Measurements from ENCODE around the gene COMMD10. TPM values are rescaled to one million over a fixed set of nuclear protein-coding genes. Genes with fewer than 3 reads are reported as not detected.

COMMD10 gene
- total and polyA plus RNA-seq, 2 of the 4 experiments (the other 2 are of a cell fraction): 12.8 to 20.4 TPM

- ATAC-seq (ENCODE audit: low read depth) (no peak), DNase-seq (no peak)
- H3K27me3 ChIP-seq (ENCODE audit: control insufficient read depth, insufficient read depth, low read length): peaks cover 19% of the 10 kb centered on the region
- H2BK120ac ChIP-seq (ENCODE audit: low read depth, low read length): no peak overlapping the region
- no peaks in the 10 kb centered on the region for H3K4me1 ChIP-seq (ENCODE audit: control insufficient read depth, insufficient read depth, low read length)
- H2AK5ac ChIP-seq (ENCODE audit: low read depth, low read length): no peak overlapping the region
- H3K36me3 ChIP-seq (ENCODE audit: control insufficient read depth, insufficient read depth, low read length): no peaks in the 10 kb centered on the region
- H4K5ac ChIP-seq (ENCODE audit: low read depth, low read length): no peak overlapping the region
- H3K4me2 ChIP-seq (ENCODE audit: low read depth, low read length): no peak overlapping the region
- CTCF ChIA-PET: no interaction called here
- H4K20me1 ChIP-seq (ENCODE audit: insufficient read depth, low read length): no peaks in the 10 kb centered on the region
- dilution Hi-C loops (cut with HindIII; ENCODE audit: low sequenced_read_pairs, unreplicated experiment) (no loop called here), in situ Hi-C loops (cut with MboI; ENCODE audit: low sequenced_read_pairs) (no loop called here), intact Hi-C loops (cut with micrococcal nuclease) (no loop called here)
- H2AK9ac ChIP-seq (replicated peaks; ENCODE audit: low read depth, low read length, poor library complexity): no peak overlapping the region
- no peak overlapping the region for H3K23ac ChIP-seq (ENCODE audit: low read depth, low read length)
- TF ChIP-seq MAZ (IDR thresholded peaks at IDR 0.05; ENCODE audit: borderline replicate concordance, low read depth, low read length): no peak
- no peak overlapping the region for H4K91ac ChIP-seq (ENCODE audit: insufficient read depth, low read depth, low read length)
- no peak overlapping the region for H2BK5ac ChIP-seq (ENCODE audit: low read depth, low read length, poor library complexity, severe bottlenecking)
- no peak overlapping the region for H3K14ac ChIP-seq (replicated peaks; ENCODE audit: low read depth, low read length)
- no TSS peak for BruUV-seq (replicated peaks)
- no peak overlapping the region for H3K4ac ChIP-seq (ENCODE audit: low read depth, low read length)
- H3K56ac ChIP-seq (ENCODE audit: extremely low read depth, insufficient read depth, low read length): no peak overlapping the region
- H3K27ac ChIP-seq (ENCODE audit: insufficient read depth, low read length): no peak overlapping the region
- H3K9me1 ChIP-seq (ENCODE audit: insufficient read depth, low read length): no peaks in the 10 kb centered on the region; the same call in 1 of the 2 replicates
- H3K9me3 ChIP-seq (ENCODE audit: control insufficient read depth, insufficient read depth, low read length): no peaks in the 10 kb centered on the region
- H4K8ac ChIP-seq (ENCODE audit: low read depth in 2 of 2, low read length in 2 of 2): no peak overlapping the region
- WGBS, 2 experiments (ENCODE audit: extremely low coverage in 2 of 2, insufficient read length in 1 of 2): no CpG with 5 or more reads among the region's 2 CpGs
- H3K4me3 ChIP-seq (ENCODE audit: insufficient read depth, low read depth, low read length): no peak overlapping the region
- H3K79me1 ChIP-seq (ENCODE audit: low read depth in 1 of 2, low read length in 2 of 2): no peaks in the 10 kb centered on the region
- no peak overlapping the region for H2AFZ ChIP-seq (replicated peaks; ENCODE audit: low read length, poor library complexity)
- no peak overlapping the region for H3K18ac ChIP-seq (ENCODE audit: low read depth, low read length)
- H2BK20ac ChIP-seq (ENCODE audit: low read depth, low read length): no peak overlapping the region
- POLR2A ChIA-PET (ENCODE audit: unreplicated experiment): no interaction called here
- no peak overlapping the region for H3K9ac ChIP-seq (ENCODE audit: low read depth, low read length)
- no peak overlapping the region for H2BK15ac ChIP-seq (ENCODE audit: low read depth, low read length)
These were observed 38.0 kb upstream of the COMMD10 start for GRCh38 chr5:116046823-116047222.

Data from IMR-90 (cell line).